IMR-90 (cell line): ENCODE results near the gene CLCA1. TPM values are rescaled to one million over a fixed set of nuclear protein-coding genes. Genes with fewer than 3 reads are reported as not detected.

Source experiments
- ATAC-seq: fragments of 200-7000 bp; cut with Tn5 transposase; 2 replicates; pipeline ENCODE4 v1.9.1; 2020; ENCODE audit warnings: low read depth, mild to moderate bottlenecking, moderate library complexity
- BruUV-seq: library from RNA; stranded (reverse); fragments of 400-500 nt; replicated peaks from 2 replicates; lab custom pipeline; 2021; lab: Mats Ljungman, UMichigan
- CTCF ChIA-PET: fragments of 300-600 bp; formaldehyde crosslinking; extraction: SDS; loops from one replicate; lab custom pipeline; 2021; ENCODE audit warnings: antibody characterized with exemption; lab: Yijun Ruan, JAX
- POLR2A ChIA-PET: fragments of 300-600 bp; sonication (Branson Sonifier 250); formaldehyde crosslinking; loops from one replicate; lab custom pipeline; 2022; ENCODE audit warnings: antibody characterized with exemption; ENCODE audit not compliant: unreplicated experiment; lab: Charles Lee
- DNase-seq: peaks from one replicate; pipeline ENCODE4 v3.0.0; 2013
- H2AFZ ChIP-seq: replicated peaks from 2 replicates; pipeline ENCODE3; 2013; ENCODE audit warnings: low read length, mild to moderate bottlenecking; ENCODE audit not compliant: poor library complexity
- H2AK5ac ChIP-seq: 2 replicates; pipeline ENCODE4 v1.6.1; 2013; ENCODE audit warnings: low read depth, low read length, inconsistent platforms
- H2AK9ac ChIP-seq: replicated peaks from 2 replicates; pipeline ENCODE3; 2013; ENCODE audit warnings: mild to moderate bottlenecking, low read depth, low read length, moderate library complexity; ENCODE audit not compliant: poor library complexity
- H2BK120ac ChIP-seq: 2 replicates; pipeline ENCODE4 v1.6.1; 2013; ENCODE audit warnings: low read depth, low read length, inconsistent platforms
- H2BK15ac ChIP-seq: 3 replicates; pipeline ENCODE4 v1.6.1; 2013; ENCODE audit warnings: low read depth, low read length, inconsistent platforms
- H2BK20ac ChIP-seq: 2 replicates; pipeline ENCODE4 v1.6.1; 2013; ENCODE audit warnings: low read depth, mild to moderate bottlenecking, inconsistent platforms, low read length, moderate library complexity
- H2BK5ac ChIP-seq: 2 replicates; pipeline ENCODE4 v1.6.1; 2013; ENCODE audit warnings: mild to moderate bottlenecking, low read depth, low read length, inconsistent platforms; ENCODE audit not compliant: poor library complexity, severe bottlenecking
- H3K14ac ChIP-seq: replicated peaks from 2 replicates; pipeline ENCODE4 v1.6.1; 2013; ENCODE audit warnings: low read depth, low read length, inconsistent platforms
- H3K18ac ChIP-seq: 2 replicates; pipeline ENCODE4 v1.6.1; 2013; ENCODE audit warnings: low read depth, low read length, control low read depth
- H3K23ac ChIP-seq: 2 replicates; pipeline ENCODE4 v1.6.1; 2013; ENCODE audit warnings: low read depth, low read length, inconsistent platforms
- H3K27ac ChIP-seq: 2 replicates; pipeline ENCODE4 v1.5.1; 2013; ENCODE audit warnings: mild to moderate bottlenecking, control low read depth, low read length; ENCODE audit not compliant: insufficient read depth
- H3K27me3 ChIP-seq: 2 replicates; pipeline ENCODE4 v1.6.1; 2013; ENCODE audit warnings: low read length; ENCODE audit not compliant: control insufficient read depth, insufficient read depth
- H3K36me3 ChIP-seq: 2 replicates; pipeline ENCODE4 v1.6.1; 2013; ENCODE audit warnings: low read length, mixed read lengths; ENCODE audit not compliant: control insufficient read depth, insufficient read depth
- H3K4ac ChIP-seq: 2 replicates; pipeline ENCODE4 v1.6.1; 2013; ENCODE audit warnings: low read depth, low read length, inconsistent platforms
- H3K4me1 ChIP-seq: 2 replicates; pipeline ENCODE4 v1.6.1; 2013; ENCODE audit warnings: low read length, mixed read lengths; ENCODE audit not compliant: control insufficient read depth, insufficient read depth
- H3K4me2 ChIP-seq: 2 replicates; pipeline ENCODE4 v1.6.1; 2013; ENCODE audit warnings: low read depth, mild to moderate bottlenecking, control low read depth, low read length, moderate library complexity
- H3K4me3 ChIP-seq: 2 replicates; pipeline ENCODE4 v1.5.1; 2013; ENCODE audit warnings: low read depth, mild to moderate bottlenecking, control low read depth, low read length, moderate library complexity; ENCODE audit not compliant: insufficient read depth
- H3K56ac ChIP-seq: 2 replicates; pipeline ENCODE4 v1.6.1; 2013; ENCODE audit warnings: low read length, inconsistent platforms; ENCODE audit not compliant: insufficient read depth; ENCODE audit errors: extremely low read depth
- H3K79me1 ChIP-seq, 2 experiments: 2 replicates each; pipeline ENCODE4 v1.6.1; 2013; ENCODE audit warnings: low read length in 2 of 2, inconsistent platforms in 1 of 2, low read depth in 1 of 2
- H3K9ac ChIP-seq: 2 replicates; pipeline ENCODE4 v1.6.1; 2013; ENCODE audit warnings: low read depth, low read length, control low read depth
- H3K9me1 ChIP-seq: 2 replicates; pipeline ENCODE4 v1.6.1; 2013; ENCODE audit warnings: low read length, inconsistent platforms; ENCODE audit not compliant: insufficient read depth
- H3K9me3 ChIP-seq: 2 replicates; pipeline ENCODE4 v1.6.1; 2013; ENCODE audit warnings: low read length; ENCODE audit not compliant: control insufficient read depth, insufficient read depth
- H4K20me1 ChIP-seq: 2 replicates; pipeline ENCODE4 v1.6.1; 2013; ENCODE audit warnings: low read length, inconsistent platforms; ENCODE audit not compliant: insufficient read depth
- H4K5ac ChIP-seq: 2 replicates; pipeline ENCODE4 v1.6.1; 2013; ENCODE audit warnings: mild to moderate bottlenecking, low read depth, low read length, control low read depth
- H4K8ac ChIP-seq, 2 experiments: 2 replicates each; pipeline ENCODE4 v1.6.1; 2013; ENCODE audit warnings: low read depth in 2 of 2, low read length in 2 of 2, control low read depth in 1 of 2, inconsistent platforms in 1 of 2
- H4K91ac ChIP-seq: 2 replicates; pipeline ENCODE4 v1.6.1; 2013; ENCODE audit warnings: low read depth, low read length, inconsistent platforms; ENCODE audit not compliant: insufficient read depth
- BHLHE40 ChIP-seq: fragments of 150-350 bp; IDR thresholded peaks from 2 replicates; pipeline ENCODE4 v1.6.1; 2016; ENCODE audit warnings: mild to moderate bottlenecking, low read depth, low read length
- CEBPB ChIP-seq: IDR thresholded peaks from 2 replicates; pipeline ENCODE4 v1.6.1; 2012; ENCODE audit warnings: low read depth, low read length, improper control_type of control experiment
- CHD1 ChIP-seq: IDR thresholded peaks from 2 replicates; pipeline ENCODE4 v1.6.1; 2012; ENCODE audit warnings: low read depth, low read length, improper control_type of control experiment
- CTCF ChIP-seq: conservative IDR thresholded peaks from 2 replicates; pipeline ENCODE4 v1.5.1; 2012; ENCODE audit warnings: mild to moderate bottlenecking, low read depth, low read length, improper control_type of control experiment
- FOS ChIP-seq: fragments of 150-350 bp; IDR thresholded peaks from 2 replicates; pipeline ENCODE4 v1.6.1; 2016; ENCODE audit warnings: low read depth, low read length
- MAFK ChIP-seq: IDR thresholded peaks from 2 replicates; pipeline ENCODE4 v1.6.1; 2012; ENCODE audit warnings: low read depth, low read length, improper control_type of control experiment
- MAZ ChIP-seq: IDR thresholded peaks from 2 replicates; pipeline ENCODE4 v1.6.1; 2012; ENCODE audit warnings: low read depth, mild to moderate bottlenecking, low read length, improper control_type of control experiment, moderate library complexity, borderline replicate concordance
- NFE2L2 ChIP-seq: fragments of 150-350 bp; IDR thresholded peaks from 2 replicates; pipeline ENCODE4 v1.6.1; 2016; ENCODE audit warnings: low read depth, mild to moderate bottlenecking, low read length
- POLR2A ChIP-seq: IDR thresholded peaks from 2 replicates; pipeline ENCODE4 v1.6.1; 2012; ENCODE audit warnings: mild to moderate bottlenecking, low read depth, low read length
- RFX5 ChIP-seq: IDR thresholded peaks from 2 replicates; pipeline ENCODE4 v1.8.0; 2012; ENCODE audit warnings: low read depth, mild to moderate bottlenecking, low read length, moderate library complexity
- SMC3 ChIP-seq: fragments of 150-350 bp; IDR thresholded peaks from 2 replicates; pipeline ENCODE4 v1.6.1; 2016; ENCODE audit warnings: low read depth, mild to moderate bottlenecking, antibody characterized with exemption, low read length, moderate library complexity
- WGBS, 2 experiments: methylation state at CpG; one replicate each; pipeline versions ENCODE4 v1.1.5 to v1.1.7; 2013; ENCODE audit warnings: missing lambda C conversion rate in 2 of 2; ENCODE audit not compliant: insufficient read length in 1 of 2; ENCODE audit errors: extremely low coverage in 2 of 2; 5-methylcytosine and 5-hydroxymethylcytosine counted together
- dilution Hi-C: fragments of 300-500 bp; cut with HindIII; formaldehyde crosslinking; loops from one replicate; pipeline ENCODE4 v1.14.3; 2018; ENCODE audit warnings: low sequenced_read_pairs; ENCODE audit not compliant: unreplicated experiment
- in situ Hi-C: fragments of 300-500 bp; cut with MboI; formaldehyde crosslinking; loops from 3 replicates; pipeline ENCODE4 v1.14.3; 2019; ENCODE audit warnings: low sequenced_read_pairs, inconsistent platforms, mixed read lengths
- intact Hi-C: fragments of 100-400 bp; cut with micrococcal nuclease; formaldehyde crosslinking; loops from 2 replicates; pipeline ENCODE4 v1.10.0; 2022
- polyA plus RNA-seq, 3 experiments: library from polyadenylated mRNA; depleted of rRNA; stranded (reverse); fragments of >200 nt; gene quantifications; 2 replicates each; pipeline ENCODE4 v1.2.3, GENCODE V29; 2012; ENCODE audit warnings: low replicate concordance in 1 of 3
- total RNA-seq: library from RNA; depleted of rRNA; stranded (reverse); fragments of >200 nt; gene quantifications from 2 replicates; pipeline ENCODE4 v1.2.3, GENCODE V29; 2012
- TF ChIP-seq, protein P1 (sequence below): fragments of 150-350 bp; IDR thresholded peaks from 2 replicates; pipeline ENCODE4 v1.6.1; 2017; ENCODE audit warnings: mild to moderate bottlenecking, antibody characterized with exemption, low read length, low read depth

Gene CLCA1
- total and polyA plus RNA-seq, 2 of the 4 experiments (the other 2 are of a cell fraction), result not detected

- TF ChIP-seq, protein P1, sequence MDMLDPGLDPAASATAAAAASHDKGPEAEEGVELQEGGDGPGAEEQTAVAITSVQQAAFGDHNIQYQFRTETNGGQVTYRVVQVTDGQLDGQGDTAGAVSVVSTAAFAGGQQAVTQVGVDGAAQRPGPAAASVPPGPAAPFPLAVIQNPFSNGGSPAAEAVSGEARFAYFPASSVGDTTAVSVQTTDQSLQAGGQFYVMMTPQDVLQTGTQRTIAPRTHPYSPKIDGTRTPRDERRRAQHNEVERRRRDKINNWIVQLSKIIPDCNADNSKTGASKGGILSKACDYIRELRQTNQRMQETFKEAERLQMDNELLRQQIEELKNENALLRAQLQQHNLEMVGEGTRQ, result no peak
- TF ChIP-seq SMC3, result no peak
- no peak for TF ChIP-seq RFX5
Measured at GRCh38 chr1:86487131-86487810, 18.5 kb downstream of the CLCA1 start (continued).

GRCh38 chr1:86487811-86488141 lies 19.0 kb downstream of the CLCA1 start:
- no peak overlapping the region for H3K18ac ChIP-seq
- ChIA-PET CTCF (interaction anchor here (0.9 kb wide), 1 partner anchor 14 kb away, joined by 3 read pairs; no protein-coding TSS in a partner anchor), POLR2A (no interaction called here)
- no TSS peak for BruUV-seq
- DNase-seq (no peak), ATAC-seq (no peak)
- H4K8ac ChIP-seq, result no peak overlapping the region
- H4K5ac ChIP-seq, result no peak overlapping the region
- no peak overlapping the region for H2AK9ac ChIP-seq
- H3K36me3 ChIP-seq, result no peaks in the 10 kb centered on the region
- no peak overlapping the region for H3K9ac ChIP-seq
- no peak overlapping the region for H2BK20ac ChIP-seq
- H2BK5ac ChIP-seq, result no peak overlapping the region
- no peak overlapping the region for H3K4me3 ChIP-seq
- H3K23ac ChIP-seq, result no peak overlapping the region
- in situ Hi-C loops (loop anchor here (25.0 kb wide), 1 partner anchor 600 kb away; no protein-coding TSS in a partner anchor), intact Hi-C loops (no loop called here), dilution Hi-C loops (no loop called here)
- no peak overlapping the region for H2BK120ac ChIP-seq
- no peak overlapping the region for H2AK5ac ChIP-seq
- H2BK15ac ChIP-seq, result no peak overlapping the region
- H2AFZ ChIP-seq, result no peak overlapping the region
- no peaks in the 10 kb centered on the region for H3K79me1 ChIP-seq
- H3K9me1 ChIP-seq, result no peaks in the 10 kb centered on the region
- H4K20me1 ChIP-seq, result no peaks in the 10 kb centered on the region
- H3K56ac ChIP-seq, result no peak overlapping the region
- H3K4ac ChIP-seq, result no peak overlapping the region
- H3K14ac ChIP-seq, result no peak overlapping the region
- H3K9me3 ChIP-seq, result no peaks in the 10 kb centered on the region
- no peaks in the 10 kb centered on the region for H3K4me1 ChIP-seq
- H3K4me2 ChIP-seq, result no peak overlapping the region
- no peak overlapping the region for H4K91ac ChIP-seq
- no peak overlapping the region for H3K27ac ChIP-seq
- peaks cover 6% of the 10 kb centered on the region for H3K27me3 ChIP-seq
- 62% methylated on average over 2 of the region's 4 CpGs; no CpG with 5 or more reads in 1 of the 2 experiments for WGBS, 2 experiments
- TF ChIP-seq MAFK (no peak), CEBPB (no peak), CHD1 (no peak), POLR2A (no peak), NFE2L2 (no peak), SMC3 (no peak), CTCF (no peak), FOS (no peak), RFX5 (no peak), MAZ (no peak), BHLHE40 (no peak)
- TF ChIP-seq, protein P1, result no peak
